ENCODE measurements around the gene L2HGDH.

- TF ChIP-seq CTCF (conservative IDR thresholded peaks at IDR 0.05; ENCODE audit: low read depth, low read length) (no peak), MXI1 (IDR thresholded peaks at IDR 0.05; ENCODE audit: borderline replicate concordance, low read depth, low read length) (no peak), RFX5 (IDR thresholded peaks at IDR 0.05; ENCODE audit: low read depth, low read length) (no peak), SMC3 (IDR thresholded peaks at IDR 0.05; ENCODE audit: low read depth, low read length) (no peak), CEBPB (IDR thresholded peaks at IDR 0.05; ENCODE audit: low read depth, low read length) (no peak), POLR2A (IDR thresholded peaks at IDR 0.05; ENCODE audit: low read depth, low read length) (no peak), RAD21 (IDR thresholded peaks at IDR 0.05; ENCODE audit: low read length) (no peak), ELK1 (IDR thresholded peaks at IDR 0.05; ENCODE audit: borderline replicate concordance, low read depth, low read length) (no peak), BHLHE40 (IDR thresholded peaks at IDR 0.05; ENCODE audit: low read depth, low read length) (no peak), FOS (IDR thresholded peaks at IDR 0.05; ENCODE audit: low read depth, low read length) (no peak)
Observed at GRCh38 chr14:50215416-50215815, 96.6 kb downstream of the L2HGDH start.

Data from IMR-90 (cell line).